EL (cell line): ENCODE data around the gene ZNF132.
A peak's percentile ranks its signal among the peaks of the same experiment; 100 is the strongest.
"Not testable (repeated sequence)": the region's sequence is repeated elsewhere in the genome, so short reads cannot be mapped to it uniquely, and the experiment has no call there.

Experiments
- DNase-seq: peaks from one replicate; pipeline ENCODE4 v3.0.0-alpha.2; 2016

The ZNF132 gene

GRCh38 chr19:58406818-58407657 is 32.9 kb downstream of the ZNF132 start:
- no peak for DNase-seq

- DNase-seq = not testable (repeated sequence)
Measured at GRCh38 chr19:58403920-58404478, 36.0 kb downstream of the ZNF132 start.

GRCh38 chr19:58401840-58402421 is 38.0 kb downstream of the ZNF132 start:
- no peak for DNase-seq

- peak; percentile 99 for DNase-seq
Measured at GRCh38 chr19:58400916-58401839, 38.8 kb downstream of the ZNF132 start.

GRCh38 chr19:58400316-58400915 is 39.5 kb downstream of the ZNF132 start:
- no peak for DNase-seq

- no peak for DNase-seq
Measured at GRCh38 chr19:58399903-58400302, 40.0 kb downstream of the ZNF132 start.

- DNase-seq = no peak
Measured at GRCh38 chr19:58398545-58398944, 41.4 kb downstream of the ZNF132 start.

GRCh38 chr19:58398087-58398486 is 41.9 kb downstream of the ZNF132 start:
- no peak for DNase-seq

- no peak for DNase-seq
Measured at GRCh38 chr19:58397533-58398037, 42.4 kb downstream of the ZNF132 start.

- no peak for DNase-seq
Measured at GRCh38 chr19:58396691-58397532, 43.0 kb downstream of the ZNF132 start.

GRCh38 chr19:58395979-58396627 is 43.9 kb downstream of the ZNF132 start:
- DNase-seq = no peak

- DNase-seq = no peak
Measured at GRCh38 chr19:58395220-58395978, 44.6 kb downstream of the ZNF132 start, which contains the start of gene RNF225. Gene RNF225 (plus strand): TSS chr19:58395656. CDS start chr19:58396090, 434 bp downstream.

GRCh38 chr19:58394821-58395219 is 45.1 kb downstream of the ZNF132 start:
- DNase-seq = no peak

- no peak for DNase-seq
Measured at GRCh38 chr19:58393725-58394033, 46.3 kb downstream of the ZNF132 start.

- DNase-seq = no peak
Measured at GRCh38 chr19:58392945-58393724, 46.8 kb downstream of the ZNF132 start.

- no peak for DNase-seq
Measured at GRCh38 chr19:58388175-58388526, 51.8 kb downstream of the ZNF132 start.

- DNase-seq = no peak
Measured at GRCh38 chr19:58387338-58388174, 52.4 kb downstream of the ZNF132 start.

- DNase-seq = peak; percentile 98
Measured at GRCh38 chr19:58386576-58387337, 53.2 kb downstream of the ZNF132 start, which contains the start of gene RPS5. Gene RPS5 (plus strand): TSS chr19:58387269. CDS start chr19:58388138, 869 bp downstream.
